NCI-H1092 treated with DMSO at 0.1 percent for 48 hours (cell line): Measurements from ENCODE around the gene ANTXRL.
"Not testable (repeated sequence)": the region's sequence is repeated elsewhere in the genome, so short reads cannot be mapped to it uniquely, and the experiment has no call there.

Source experiments
- DNase-seq: peaks from one replicate; lab custom pipeline; 2025; lab: John Stamatoyannopoulos, UW

ANTXRL gene

GRCh38 chr10:46295350-46296010 is 8.7 kb downstream of the ANTXRL start:
- not testable (repeated sequence) for DNase-seq

- DNase-seq = not testable (repeated sequence)
Measured at GRCh38 chr10:46296086-46296485, 9.3 kb downstream of the ANTXRL start.

- no peak for DNase-seq
Measured at GRCh38 chr10:46296641-46297141, 9.9 kb downstream of the ANTXRL start.

GRCh38 chr10:46297406-46298204 is 10.8 kb downstream of the ANTXRL start:
- no peak for DNase-seq

- DNase-seq = no peak
Measured at GRCh38 chr10:46298477-46299285, 11.9 kb downstream of the ANTXRL start.

GRCh38 chr10:46299286-46299535 is 12.4 kb downstream of the ANTXRL start:
- DNase-seq = no peak

- no peak for DNase-seq
Measured at GRCh38 chr10:46299536-46300369, 13.0 kb downstream of the ANTXRL start.

- DNase-seq = not testable (repeated sequence)
Measured at GRCh38 chr10:46300370-46300711, 13.5 kb downstream of the ANTXRL start.

GRCh38 chr10:46301056-46301645 is 14.4 kb downstream of the ANTXRL start:
- DNase-seq = no peak

GRCh38 chr10:46301721-46302479 is 15.1 kb downstream of the ANTXRL start:
- no peak for DNase-seq

GRCh38 chr10:46302765-46303352 is 16.1 kb downstream of the ANTXRL start:
- not testable (repeated sequence) for DNase-seq

GRCh38 chr10:46304062-46304461 is 17.3 kb downstream of the ANTXRL start:
- no peak for DNase-seq

- DNase-seq = not testable (repeated sequence)
Measured at GRCh38 chr10:46304671-46305070, 17.9 kb downstream of the ANTXRL start.

- no peak for DNase-seq
Measured at GRCh38 chr10:46305079-46305818, 18.5 kb downstream of the ANTXRL start.

GRCh38 chr10:46305986-46306385 is 19.2 kb downstream of the ANTXRL start:
- no peak for DNase-seq

GRCh38 chr10:46306516-46307184 is 19.9 kb downstream of the ANTXRL start:
- no peak for DNase-seq

GRCh38 chr10:46307281-46308112 is 20.7 kb downstream of the ANTXRL start:
- no peak for DNase-seq

GRCh38 chr10:46308113-46308415 is 21.3 kb downstream of the ANTXRL start:
- DNase-seq = no peak
